ENCODE data around the gene CCP110.
"Not testable (repeated sequence)": the region's sequence is repeated elsewhere in the genome, so short reads cannot be mapped to it uniquely, and the experiment has no call there.

The CCP110 gene

DNA sequence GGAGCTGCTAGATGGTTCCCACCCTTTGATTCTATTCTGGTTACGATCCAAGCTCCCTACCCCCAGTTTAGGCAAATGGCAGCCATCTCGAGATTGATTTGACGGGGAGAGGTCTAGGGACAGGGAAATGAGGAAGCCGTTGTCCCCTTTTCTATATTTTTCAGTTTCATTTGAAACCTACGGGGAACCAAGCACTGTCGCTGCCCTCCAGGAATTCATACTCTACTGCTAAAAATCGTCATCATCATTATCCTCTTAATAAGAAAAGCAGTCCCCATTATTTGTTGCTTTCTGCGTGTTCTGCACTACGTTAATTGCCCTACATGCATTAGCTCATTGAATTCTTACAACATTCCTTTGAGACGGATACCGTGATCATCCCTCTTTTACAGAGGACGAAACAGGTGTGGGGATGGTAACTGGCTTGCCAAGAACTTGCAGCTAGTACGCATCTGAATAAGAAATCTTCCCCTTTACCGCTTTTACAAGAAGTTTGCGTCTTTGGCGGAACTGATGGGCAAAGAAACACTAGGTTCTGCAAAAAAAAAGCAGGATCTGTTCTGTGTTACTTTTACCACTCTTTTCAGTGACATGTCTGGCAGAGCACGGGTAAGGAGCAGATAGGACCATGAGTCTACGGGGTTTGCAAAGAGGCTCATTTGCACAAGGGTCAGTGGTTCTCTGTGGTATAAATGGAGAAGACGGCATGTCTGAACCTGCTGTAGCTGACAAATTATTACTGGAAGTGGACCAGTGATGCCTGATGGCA is 1.1 kb downstream of the CCP110 start:
- peaks cover 16% of the 10 kb centered on the region for H3K4me1 ChIP-seq (ENCODE audit: insufficient read depth, low read length)
- peak overlapping the region; percentile 80 for H3K4me3 ChIP-seq (ENCODE audit: low read length)
- no peaks in the 10 kb centered on the region for H3K27me3 ChIP-seq (ENCODE audit: insufficient read depth, low read length)
- 8% methylated on average over 19 of the region's 19 CpGs for WGBS
- H3K9me3 ChIP-seq (ENCODE audit: insufficient read depth, low read depth, low read length) = no peaks in the 10 kb centered on the region
- peaks cover 22% of the 10 kb centered on the region for H3K36me3 ChIP-seq (ENCODE audit: insufficient read depth, low read length)
- H3K9ac ChIP-seq (ENCODE audit: low read depth, low read length) = peak overlapping the region; percentile 67
- no peak overlapping the region for H3K27ac ChIP-seq (ENCODE audit: low read depth, low read length)

DNA sequence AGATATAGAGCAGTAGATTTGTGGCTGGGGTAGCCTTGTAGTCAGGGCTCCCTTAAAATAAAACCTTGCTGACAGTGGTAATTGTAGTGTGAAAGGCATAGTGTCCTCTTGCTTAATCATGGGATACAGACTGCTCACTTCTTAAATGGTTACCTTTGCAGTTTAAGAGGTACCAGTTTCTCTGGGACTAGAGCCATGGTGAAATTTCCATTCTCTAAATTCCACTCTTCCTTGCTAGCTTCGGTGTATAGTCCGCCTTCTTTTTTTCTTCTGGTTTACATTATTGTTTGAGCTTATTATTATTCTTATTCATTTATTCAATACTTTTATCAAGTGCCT is 1.6 kb downstream of the CCP110 start:
- H3K9ac ChIP-seq (ENCODE audit: low read depth, low read length) = 0 out of 2 replicates have a peak overlapping the region, but pooled peaks have one; percentile 67
- H3K27me3 ChIP-seq (ENCODE audit: insufficient read depth, low read length) = no peaks in the 10 kb centered on the region
- no CpG with 5 or more reads among the region's 2 CpGs for WGBS
- H3K4me3 ChIP-seq (ENCODE audit: low read length) = peak overlapping the region; percentile 80
- H3K36me3 ChIP-seq (ENCODE audit: insufficient read depth, low read length) = peaks cover 26% of the 10 kb centered on the region
- no peak overlapping the region for H3K27ac ChIP-seq (ENCODE audit: low read depth, low read length)
- H3K4me1 ChIP-seq (ENCODE audit: insufficient read depth, low read length) = peaks cover 16% of the 10 kb centered on the region
- no peaks in the 10 kb centered on the region for H3K9me3 ChIP-seq (ENCODE audit: insufficient read depth, low read depth, low read length)

DNA sequence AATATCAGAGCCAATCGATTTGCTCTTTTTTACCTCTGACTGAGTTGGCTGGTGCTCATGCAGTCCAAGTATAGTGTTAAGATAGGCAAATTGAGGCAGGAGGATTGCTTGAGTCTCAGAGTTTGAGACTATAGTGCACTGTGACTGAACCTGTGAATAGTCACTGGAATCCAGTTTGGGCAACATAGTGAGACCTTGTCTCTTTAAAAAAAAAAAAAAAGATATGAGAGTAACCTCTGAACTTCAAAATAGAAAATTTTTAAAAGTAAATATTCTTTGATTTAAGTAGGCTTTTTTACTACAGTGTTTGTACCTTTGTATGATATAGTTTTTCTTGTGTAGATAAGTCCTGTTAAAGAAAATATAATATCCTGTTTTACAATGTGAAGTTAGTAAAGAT is 3.4 kb downstream of the CCP110 start:
- H3K9ac ChIP-seq (ENCODE audit: low read depth, low read length) = no peak overlapping the region
- 92% methylated on average over 1 of the region's 1 CpG for WGBS
- H3K27ac ChIP-seq (ENCODE audit: low read depth, low read length) = no peak overlapping the region
- no peaks in the 10 kb centered on the region for H3K27me3 ChIP-seq (ENCODE audit: insufficient read depth, low read length)
- no peaks in the 10 kb centered on the region for H3K9me3 ChIP-seq (ENCODE audit: insufficient read depth, low read depth, low read length)
- H3K36me3 ChIP-seq (ENCODE audit: insufficient read depth, low read length) = peaks cover 36% of the 10 kb centered on the region
- H3K4me3 ChIP-seq (ENCODE audit: low read length) = no peak overlapping the region
- H3K4me1 ChIP-seq (ENCODE audit: insufficient read depth, low read length) = peaks cover 15% of the 10 kb centered on the region

DNA sequence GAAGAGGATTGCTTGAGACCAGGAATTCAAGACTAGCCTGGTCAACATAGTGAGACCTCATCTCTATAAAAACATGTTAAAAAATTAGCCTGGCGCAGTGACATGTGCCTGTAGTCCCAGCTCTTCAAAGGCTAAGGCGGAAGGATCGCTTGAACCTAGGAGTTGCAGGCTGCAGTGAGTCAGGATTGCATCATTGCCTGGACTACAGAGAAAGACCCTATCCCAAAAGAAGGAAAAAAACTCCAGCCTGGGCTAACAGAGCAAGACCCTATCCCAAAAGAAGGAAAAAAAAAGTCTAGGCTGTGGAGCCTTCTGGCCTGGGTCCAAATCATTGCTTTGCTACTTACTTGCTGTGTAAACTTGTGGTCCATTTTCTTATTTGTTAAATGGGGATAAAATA is 4.9 kb downstream of the CCP110 start:
- no peak overlapping the region for H3K27ac ChIP-seq (ENCODE audit: low read depth, low read length)
- peaks cover 18% of the 10 kb centered on the region for H3K4me1 ChIP-seq (ENCODE audit: insufficient read depth, low read length)
- H3K27me3 ChIP-seq (ENCODE audit: insufficient read depth, low read length) = no peaks in the 10 kb centered on the region
- H3K36me3 ChIP-seq (ENCODE audit: insufficient read depth, low read length) = peaks cover 45% of the 10 kb centered on the region
- H3K9ac ChIP-seq (ENCODE audit: low read depth, low read length) = no peak overlapping the region
- no peaks in the 10 kb centered on the region for H3K9me3 ChIP-seq (ENCODE audit: insufficient read depth, low read depth, low read length)
- H3K4me3 ChIP-seq (ENCODE audit: low read length) = no peak overlapping the region
- 94% methylated on average over 3 of the region's 3 CpGs for WGBS

DNA sequence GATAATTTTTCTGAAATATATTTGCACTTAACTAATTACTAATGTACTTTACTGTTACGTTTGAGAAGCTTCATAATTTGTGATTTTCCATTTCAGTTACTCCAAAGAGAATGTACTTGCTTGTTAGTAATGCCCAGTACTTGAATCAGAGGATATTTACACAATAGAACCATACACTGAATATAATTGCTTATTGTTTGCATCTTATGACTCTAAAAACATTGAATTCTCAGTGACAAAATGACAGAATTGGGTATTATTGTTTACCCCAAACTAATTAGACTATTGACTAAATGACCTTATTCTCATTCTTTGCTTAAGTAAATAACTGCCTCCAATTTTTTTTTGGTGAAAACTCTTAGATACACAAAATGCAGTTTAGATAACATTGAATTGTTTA is 8.9 kb downstream of the CCP110 start:
- peaks cover 10% of the 10 kb centered on the region for H3K4me1 ChIP-seq (ENCODE audit: insufficient read depth, low read length)
- H3K27me3 ChIP-seq (ENCODE audit: insufficient read depth, low read length) = no peaks in the 10 kb centered on the region
- H3K4me3 ChIP-seq (ENCODE audit: low read length) = no peak overlapping the region
- no peak overlapping the region for H3K9ac ChIP-seq (ENCODE audit: low read depth, low read length)
- no CpG with 5 or more reads among the region's 1 CpG for WGBS
- H3K36me3 ChIP-seq (ENCODE audit: insufficient read depth, low read length) = peaks cover 76% of the 10 kb centered on the region
- no peaks in the 10 kb centered on the region for H3K9me3 ChIP-seq (ENCODE audit: insufficient read depth, low read depth, low read length)
- no peak overlapping the region for H3K27ac ChIP-seq (ENCODE audit: low read depth, low read length)

DNA sequence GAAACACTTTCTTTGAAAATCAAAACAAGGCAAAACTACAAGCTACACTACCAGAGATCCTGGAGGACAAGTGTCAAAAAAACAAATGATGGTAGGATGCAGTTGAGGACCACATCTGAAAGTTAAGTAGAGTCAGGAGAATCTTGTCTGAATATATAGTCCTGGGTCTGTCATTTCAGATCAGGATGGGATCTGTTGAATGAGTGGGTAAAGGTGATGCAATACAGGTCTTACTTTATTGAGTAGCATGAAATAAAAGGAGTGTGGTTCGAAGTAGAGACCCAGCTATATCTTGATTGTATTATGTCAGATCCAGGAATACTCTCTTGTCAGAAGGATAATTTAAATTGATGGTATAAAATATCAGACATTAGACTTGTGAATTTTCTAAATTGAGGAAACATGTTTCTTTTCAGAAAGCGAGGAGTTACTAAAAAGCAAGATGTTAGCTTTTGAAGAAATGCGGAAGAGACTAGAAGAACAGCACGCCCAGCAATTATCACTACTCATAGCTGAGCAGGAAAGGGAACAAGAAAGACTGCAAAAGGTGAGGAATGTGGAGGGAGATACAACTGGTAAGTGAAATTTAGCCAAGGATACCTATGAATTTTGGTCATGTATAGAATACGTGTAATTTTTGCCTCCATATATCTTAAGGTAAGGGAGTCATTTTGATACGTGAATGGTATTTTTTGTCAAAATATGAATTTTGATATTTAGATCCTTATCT is 16.7 kb downstream of the CCP110 start:
- Histone ChIP-seq H3K27ac (ENCODE audit: low read depth, low read length) (no peak overlapping the region), H3K36me3 (ENCODE audit: insufficient read depth, low read length) (peaks cover 74% of the 10 kb centered on the region), H3K9ac (ENCODE audit: low read depth, low read length) (no peak overlapping the region), H3K27me3 (ENCODE audit: insufficient read depth, low read length) (no peaks in the 10 kb centered on the region), H3K9me3 (ENCODE audit: insufficient read depth, low read depth, low read length) (no peaks in the 10 kb centered on the region), H3K4me1 (ENCODE audit: insufficient read depth, low read length) (no peaks in the 10 kb centered on the region), H3K4me3 (ENCODE audit: low read length) (no peak overlapping the region)
- WGBS = 90% methylated on average over 5 of the region's 6 CpGs

DNA sequence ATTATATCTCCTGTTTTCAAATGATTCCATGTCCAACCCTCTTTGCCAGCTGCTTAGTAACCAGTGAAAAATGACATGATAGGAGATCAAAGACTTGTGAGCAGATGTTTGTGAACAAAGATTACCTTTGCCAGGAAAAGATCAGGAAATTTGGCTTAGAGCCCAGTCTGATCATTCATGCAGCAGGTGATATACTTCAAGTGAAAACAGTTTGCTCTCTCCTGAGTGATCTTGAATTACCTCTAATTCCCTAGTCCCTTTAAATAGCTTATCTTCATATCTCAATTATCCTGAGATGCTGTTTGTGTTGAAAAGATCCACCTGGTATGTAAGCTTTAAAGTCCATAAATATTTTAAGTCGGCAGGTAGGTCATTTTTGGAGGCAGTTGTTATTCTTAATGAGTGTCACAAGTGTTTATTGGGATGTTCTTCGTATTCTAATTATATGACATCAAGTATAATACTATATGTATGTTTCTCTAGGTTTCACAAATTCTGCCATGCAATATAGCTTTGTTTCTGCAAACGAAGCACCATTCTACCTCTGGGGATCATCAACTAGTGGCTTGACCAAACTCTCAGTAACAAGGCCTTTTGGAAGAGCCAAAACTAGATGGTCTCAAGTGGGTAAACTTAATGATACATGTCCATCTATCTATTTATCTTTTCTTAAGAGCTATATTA is 18.5 kb downstream of the CCP110 start:
- Histone ChIP-seq H3K4me3 (ENCODE audit: low read length) (no peak overlapping the region), H3K9me3 (ENCODE audit: insufficient read depth, low read depth, low read length) (no peaks in the 10 kb centered on the region), H3K4me1 (ENCODE audit: insufficient read depth, low read length) (no peaks in the 10 kb centered on the region), H3K36me3 (ENCODE audit: insufficient read depth, low read length) (peaks cover 71% of the 10 kb centered on the region), H3K9ac (ENCODE audit: low read depth, low read length) (no peak overlapping the region), H3K27me3 (ENCODE audit: insufficient read depth, low read length) (no peaks in the 10 kb centered on the region), H3K27ac (ENCODE audit: low read depth, low read length) (no peak overlapping the region)
- 96% methylated on average over 2 of the region's 3 CpGs for WGBS

DNA sequence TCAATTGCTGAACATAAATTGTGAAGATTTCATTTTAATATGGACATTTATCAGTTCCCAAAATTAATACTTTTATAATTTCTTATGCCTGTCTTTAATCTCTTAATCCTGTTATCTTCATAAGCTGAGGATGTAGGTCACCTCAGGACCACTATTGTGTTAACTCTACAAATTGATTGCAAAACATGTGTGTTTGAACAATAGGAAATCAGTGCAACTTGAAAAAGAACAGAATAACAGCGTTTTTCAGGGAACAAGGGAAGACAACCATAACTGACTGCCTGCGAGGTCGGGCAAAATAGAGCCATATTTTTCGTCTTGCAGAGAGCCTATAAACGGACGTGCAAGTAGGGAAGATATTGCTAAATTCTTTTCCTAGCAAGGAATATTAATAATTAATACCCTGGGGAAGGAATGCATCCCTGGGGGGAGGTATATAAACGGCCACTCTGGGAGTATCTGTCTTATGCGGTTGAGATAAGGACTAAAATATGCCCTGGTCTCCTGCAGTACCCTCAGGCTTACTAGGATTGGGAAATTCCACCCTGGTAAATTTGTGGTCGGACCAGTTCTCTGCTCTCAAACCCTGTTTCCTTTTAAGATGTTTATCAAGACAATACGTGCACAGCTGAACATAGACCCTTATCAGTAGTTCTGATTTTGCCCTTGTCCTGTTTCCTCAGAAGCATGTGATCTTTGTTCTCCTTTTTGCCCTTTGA is 19.7 kb downstream of the CCP110 start:
- WGBS = 96% methylated on average over 8 of the region's 10 CpGs
- H3K9me3 ChIP-seq (ENCODE audit: insufficient read depth, low read depth, low read length); H3K27ac ChIP-seq (ENCODE audit: low read depth, low read length); H3K4me3 ChIP-seq (ENCODE audit: low read length); H3K4me1 ChIP-seq (ENCODE audit: insufficient read depth, low read length); H3K9ac ChIP-seq (ENCODE audit: low read depth, low read length); H3K27me3 ChIP-seq (ENCODE audit: insufficient read depth, low read length): not testable (repeated sequence)
- peaks cover 74% of the 10 kb centered on the region for H3K36me3 ChIP-seq (ENCODE audit: insufficient read depth, low read length)

DNA sequence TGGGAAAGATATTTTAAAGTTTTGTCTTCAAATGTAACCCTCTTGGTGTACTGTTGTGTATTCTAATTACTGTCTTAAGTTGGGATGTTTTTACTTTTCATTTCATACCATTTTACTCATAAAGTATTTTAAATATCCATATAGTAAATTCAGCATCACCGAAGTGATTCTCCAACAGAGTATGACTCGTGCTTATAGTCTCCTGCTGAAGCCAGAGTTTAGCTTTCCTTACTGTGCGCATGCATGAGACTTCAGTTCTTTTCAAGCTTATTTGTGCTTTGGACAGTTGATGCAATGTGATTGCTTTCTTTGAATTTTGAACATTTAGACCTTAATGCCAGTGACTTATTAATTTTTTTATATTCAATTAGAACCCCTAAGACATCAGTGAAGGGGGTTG is 24.4 kb downstream of the CCP110 start:
- Histone ChIP-seq H3K27me3 (ENCODE audit: insufficient read depth, low read length) (no peaks in the 10 kb centered on the region), H3K4me1 (ENCODE audit: insufficient read depth, low read length) (no peaks in the 10 kb centered on the region), H3K9ac (ENCODE audit: low read depth, low read length) (no peak overlapping the region), H3K36me3 (ENCODE audit: insufficient read depth, low read length) (peaks cover 87% of the 10 kb centered on the region), H3K4me3 (ENCODE audit: low read length) (no peak overlapping the region), H3K27ac (ENCODE audit: low read depth, low read length) (no peak overlapping the region), H3K9me3 (ENCODE audit: insufficient read depth, low read depth, low read length) (no peaks in the 10 kb centered on the region)
- WGBS = 92% methylated on average over 3 of the region's 3 CpGs

DNA sequence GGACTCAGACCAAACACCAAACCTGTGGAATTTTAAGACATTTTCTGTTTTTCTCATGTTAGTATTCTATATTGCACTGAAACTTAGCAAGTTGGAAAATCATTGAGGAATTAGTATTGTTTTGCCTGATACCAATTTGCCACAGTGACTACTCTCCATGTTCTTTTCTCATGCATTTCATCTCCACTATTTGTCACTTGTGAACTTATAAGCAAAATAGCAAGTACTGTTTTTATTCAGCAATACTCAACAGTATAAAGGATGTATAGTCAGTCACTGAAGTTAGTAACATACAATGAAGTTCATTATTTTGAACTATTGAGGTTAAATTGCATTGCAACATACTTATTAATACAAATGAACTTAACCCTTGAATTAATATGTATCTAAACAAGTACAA is 25.9 kb downstream of the CCP110 start:
- Histone ChIP-seq H3K9me3 (ENCODE audit: insufficient read depth, low read depth, low read length) (no peaks in the 10 kb centered on the region), H3K4me1 (ENCODE audit: insufficient read depth, low read length) (no peaks in the 10 kb centered on the region), H3K27me3 (ENCODE audit: insufficient read depth, low read length) (no peaks in the 10 kb centered on the region), H3K36me3 (ENCODE audit: insufficient read depth, low read length) (peaks cover 72% of the 10 kb centered on the region), H3K27ac (ENCODE audit: low read depth, low read length) (no peak overlapping the region), H3K9ac (ENCODE audit: low read depth, low read length) (no peak overlapping the region), H3K4me3 (ENCODE audit: low read length) (no peak overlapping the region)

Data from HUES64 (cell line).